Stimulated activated CD8-positive, alpha-beta memory T cell treated with anti-CD3 and anti-CD28 coated beads, Interleukin-2, amount 100 ng/mL, for 48 hours (primary cell): ENCODE results near the gene AGBL5.
A peak's percentile ranks its signal among the peaks of the same experiment; 100 is the strongest.

ENCODE experiments used
- DNase-seq, 2 donors: peaks; one replicate each; pipeline ENCODE4 v3.0.0-alpha.2; 2020; ENCODE audit warnings: low read depth in 2 of 2

Gene AGBL5, protein sequence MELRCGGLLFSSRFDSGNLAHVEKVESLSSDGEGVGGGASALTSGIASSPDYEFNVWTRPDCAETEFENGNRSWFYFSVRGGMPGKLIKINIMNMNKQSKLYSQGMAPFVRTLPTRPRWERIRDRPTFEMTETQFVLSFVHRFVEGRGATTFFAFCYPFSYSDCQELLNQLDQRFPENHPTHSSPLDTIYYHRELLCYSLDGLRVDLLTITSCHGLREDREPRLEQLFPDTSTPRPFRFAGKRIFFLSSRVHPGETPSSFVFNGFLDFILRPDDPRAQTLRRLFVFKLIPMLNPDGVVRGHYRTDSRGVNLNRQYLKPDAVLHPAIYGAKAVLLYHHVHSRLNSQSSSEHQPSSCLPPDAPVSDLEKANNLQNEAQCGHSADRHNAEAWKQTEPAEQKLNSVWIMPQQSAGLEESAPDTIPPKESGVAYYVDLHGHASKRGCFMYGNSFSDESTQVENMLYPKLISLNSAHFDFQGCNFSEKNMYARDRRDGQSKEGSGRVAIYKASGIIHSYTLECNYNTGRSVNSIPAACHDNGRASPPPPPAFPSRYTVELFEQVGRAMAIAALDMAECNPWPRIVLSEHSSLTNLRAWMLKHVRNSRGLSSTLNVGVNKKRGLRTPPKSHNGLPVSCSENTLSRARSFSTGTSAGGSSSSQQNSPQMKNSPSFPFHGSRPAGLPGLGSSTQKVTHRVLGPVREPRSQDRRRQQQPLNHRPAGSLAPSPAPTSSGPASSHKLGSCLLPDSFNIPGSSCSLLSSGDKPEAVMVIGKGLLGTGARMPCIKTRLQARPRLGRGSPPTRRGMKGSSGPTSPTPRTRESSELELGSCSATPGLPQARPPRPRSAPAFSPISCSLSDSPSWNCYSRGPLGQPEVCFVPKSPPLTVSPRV

DNA sequence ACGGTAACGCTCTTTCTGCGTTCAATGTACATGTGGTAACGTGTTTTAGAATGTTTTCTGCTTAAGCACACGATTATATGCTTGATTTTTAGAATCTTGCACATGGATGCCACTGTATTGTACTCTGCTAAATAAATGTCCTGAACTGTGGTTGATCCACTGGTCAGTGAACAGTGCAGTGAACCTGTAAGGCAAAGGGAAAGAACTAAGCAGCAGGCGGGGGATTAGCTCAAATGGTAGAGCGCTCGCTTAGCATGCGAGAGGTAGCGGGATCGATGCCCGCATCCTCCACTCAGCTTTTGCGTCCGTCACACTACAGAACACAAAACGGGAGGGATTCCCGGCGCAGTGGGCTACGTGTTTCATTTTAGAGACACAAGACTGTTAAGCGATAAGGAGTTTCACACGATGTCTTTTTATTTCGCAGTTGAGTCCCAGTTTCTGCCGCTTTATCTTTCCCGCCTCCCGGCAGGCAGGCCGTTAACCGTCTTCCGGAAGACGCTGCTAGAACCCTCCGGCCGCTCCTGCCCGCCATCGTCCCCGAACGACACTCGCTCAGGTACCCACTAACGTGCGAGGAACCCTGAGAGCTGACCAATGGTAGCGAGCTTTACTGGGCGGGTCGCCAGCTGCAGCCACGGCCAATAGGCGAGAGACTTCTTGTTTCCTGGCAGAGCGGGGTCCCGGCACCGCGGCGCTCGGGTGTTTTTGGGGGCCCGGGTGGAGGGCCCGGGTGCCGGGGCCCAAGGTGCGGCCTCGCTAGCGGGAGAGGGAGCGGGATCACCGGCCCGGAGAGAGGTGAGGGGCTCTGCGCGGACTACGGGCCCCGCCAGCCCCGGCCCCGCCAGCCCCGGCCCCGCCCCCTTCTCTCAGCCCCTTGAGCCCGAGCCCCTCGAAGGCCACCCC lies at the start of gene AGBL5:
Gene AGBL5 (plus strand): TSS at position 673 of the 906 bp plus-strand sequence. CDS start 1,291 bp downstream, outside the sequence.
- DNase-seq, result peak; percentile 82 to 92

DNA sequence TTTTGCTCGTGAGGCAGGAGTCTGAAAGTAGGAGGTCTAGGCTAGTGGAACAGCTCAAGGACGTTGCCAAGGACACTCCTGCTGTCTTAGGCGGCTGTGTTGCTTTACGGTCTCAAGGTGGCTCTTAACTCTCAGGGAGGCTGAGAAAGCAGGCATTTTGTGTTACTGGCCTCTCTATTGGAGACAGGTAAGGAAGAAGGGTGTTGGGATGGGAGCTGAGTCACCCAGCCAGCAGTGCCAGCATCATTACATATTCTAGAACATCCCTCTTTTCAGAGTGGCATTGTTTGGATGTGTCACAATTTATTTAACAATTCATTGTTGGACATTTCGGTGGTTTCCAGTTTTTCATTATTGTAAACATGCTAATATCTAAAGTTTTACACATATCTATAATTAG lies 49.5 kb upstream of the AGBL5 start:
- DNase-seq, result no peak

DNA sequence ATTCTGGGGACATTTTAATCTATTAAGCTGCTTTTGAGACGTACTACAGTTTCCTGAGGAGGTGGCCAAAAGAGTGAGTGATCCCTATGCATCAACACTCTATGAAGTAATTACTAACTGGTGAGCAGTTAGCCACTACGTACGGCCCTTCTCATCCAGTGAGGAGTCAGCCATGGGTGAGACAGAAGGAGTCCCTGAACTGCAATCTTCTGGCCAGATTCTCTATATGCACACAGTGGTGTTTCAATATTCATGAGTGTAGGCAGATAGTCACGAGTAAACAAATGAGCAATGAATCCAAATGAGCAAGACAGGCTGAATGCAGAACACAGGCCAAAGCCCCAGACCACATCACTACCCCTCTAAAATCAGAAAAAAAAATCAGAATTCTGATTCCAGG lies 48.5 kb upstream of the AGBL5 start:
- no peak for DNase-seq

DNA sequence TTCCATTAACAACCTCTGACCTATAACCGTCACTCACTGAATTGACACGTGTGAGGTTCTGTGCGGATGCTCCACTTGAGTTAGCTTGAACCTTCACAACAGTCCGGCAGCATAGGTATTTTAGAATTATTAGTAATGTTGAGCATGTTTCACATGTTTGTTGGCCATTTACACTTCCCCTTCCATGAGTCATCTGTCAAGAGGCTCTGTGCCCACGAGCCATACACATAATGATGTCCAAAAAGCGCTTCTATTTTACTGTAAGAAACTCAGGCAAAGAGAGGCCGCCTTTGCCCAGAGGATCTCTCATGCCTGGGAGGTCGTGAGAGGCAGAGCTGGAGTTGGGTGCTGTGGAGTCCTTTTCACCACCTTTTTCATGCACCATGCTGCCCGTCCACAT lies 47.6 kb upstream of the AGBL5 start:
- no peak for DNase-seq

DNA sequence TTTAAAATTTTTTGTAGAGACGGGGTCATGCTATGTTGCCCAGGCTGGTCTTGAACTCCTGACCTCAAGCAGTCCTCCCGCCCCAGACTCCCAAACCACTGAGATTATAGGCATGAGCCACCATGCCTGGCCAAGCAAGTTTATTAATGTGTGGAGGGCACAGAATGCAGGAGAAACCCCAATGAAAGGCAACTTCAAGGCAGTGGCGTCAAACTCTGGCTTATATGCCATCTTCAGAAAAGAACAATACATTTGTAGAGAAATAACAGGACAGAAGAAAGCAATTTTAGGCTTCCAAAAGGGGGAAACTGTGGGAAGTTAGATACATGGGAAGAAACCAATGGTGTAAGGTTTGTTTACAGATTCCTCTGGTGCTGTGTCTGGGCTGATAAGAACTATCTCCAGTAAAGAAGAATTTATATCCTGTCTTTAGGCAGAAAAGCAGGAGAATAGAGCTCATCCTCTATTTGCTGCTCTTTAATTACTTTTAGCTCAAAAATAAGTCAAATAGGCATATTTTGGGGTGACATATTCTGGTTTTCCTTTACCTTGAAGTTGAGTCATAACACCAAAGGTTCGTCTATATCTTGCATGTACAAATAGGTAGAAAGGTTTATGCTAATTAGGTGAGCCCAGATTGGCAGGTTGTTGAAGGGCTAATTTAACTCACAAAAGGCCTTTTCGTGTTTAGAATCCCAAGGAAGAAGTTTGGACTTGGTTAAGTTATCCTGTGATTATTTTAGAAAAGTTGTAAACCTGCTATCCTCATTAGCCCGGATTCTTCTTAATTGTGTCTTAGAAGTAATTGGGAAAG lies 44.7 kb upstream of the AGBL5 start:
- DNase-seq, result no peak

DNA sequence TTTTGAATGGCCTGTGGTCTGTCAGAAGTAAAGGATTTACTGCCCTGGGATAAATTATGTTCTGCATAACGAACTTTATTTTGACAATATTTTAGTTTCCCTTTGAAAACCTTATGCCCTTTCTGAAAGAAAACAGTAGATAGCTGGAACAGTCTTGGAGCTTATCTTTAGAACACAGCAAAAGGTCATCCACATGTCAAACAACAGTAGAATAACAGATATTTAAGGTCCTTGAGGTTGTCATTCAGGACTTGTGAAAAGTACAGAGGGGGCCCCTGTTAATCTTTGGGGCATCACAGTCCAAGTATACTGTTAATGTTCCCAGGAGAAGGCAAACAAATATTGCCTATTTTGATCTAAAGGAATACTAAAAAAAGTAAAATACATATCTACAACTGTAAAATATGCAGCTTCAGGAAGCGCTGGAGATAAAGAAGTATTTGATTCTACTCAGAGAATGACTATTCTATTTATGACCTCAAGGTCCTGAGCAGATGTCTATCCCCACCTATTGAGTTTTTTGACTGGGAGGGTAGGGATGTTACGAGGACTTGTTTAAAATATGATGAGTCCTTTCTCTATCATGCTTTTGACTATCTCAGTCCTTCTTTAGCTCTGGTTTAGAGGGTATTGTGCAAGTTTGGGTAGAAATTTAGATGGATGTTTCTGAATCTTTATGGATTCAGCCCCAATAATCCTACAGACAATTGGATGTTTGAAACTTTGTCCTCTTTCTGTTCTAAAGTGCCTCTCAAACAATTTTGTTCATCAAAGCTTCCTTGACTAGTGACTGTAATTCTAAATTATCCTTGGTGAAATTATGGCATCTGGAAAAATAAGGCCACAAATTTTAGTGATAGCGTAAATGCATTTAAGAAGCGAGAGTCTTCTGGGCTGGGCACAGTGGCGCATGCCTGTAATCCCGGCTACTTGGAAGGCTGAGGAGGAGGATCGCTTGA lies 43.8 kb upstream of the AGBL5 start:
- DNase-seq, result no peak

DNA sequence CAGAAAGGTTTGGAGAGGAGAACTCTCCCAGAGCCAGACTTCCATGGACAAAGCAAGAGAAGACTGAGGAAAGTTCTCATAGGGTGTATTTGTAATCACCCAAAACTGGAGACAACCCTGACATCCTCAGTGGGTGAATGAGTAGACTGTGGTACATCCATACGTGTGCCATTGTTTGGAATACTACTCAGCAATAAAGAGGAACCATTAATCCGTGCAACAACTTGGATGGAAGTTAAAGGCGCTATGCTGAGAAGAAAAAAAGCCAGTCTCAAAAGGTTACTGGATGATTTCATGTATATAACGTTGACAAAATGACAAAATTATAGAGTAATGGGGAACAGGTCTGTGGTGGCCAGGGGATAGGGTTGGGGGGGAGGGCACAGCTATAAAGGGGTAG lies 42.8 kb upstream of the AGBL5 start:
- no peak for DNase-seq

DNA sequence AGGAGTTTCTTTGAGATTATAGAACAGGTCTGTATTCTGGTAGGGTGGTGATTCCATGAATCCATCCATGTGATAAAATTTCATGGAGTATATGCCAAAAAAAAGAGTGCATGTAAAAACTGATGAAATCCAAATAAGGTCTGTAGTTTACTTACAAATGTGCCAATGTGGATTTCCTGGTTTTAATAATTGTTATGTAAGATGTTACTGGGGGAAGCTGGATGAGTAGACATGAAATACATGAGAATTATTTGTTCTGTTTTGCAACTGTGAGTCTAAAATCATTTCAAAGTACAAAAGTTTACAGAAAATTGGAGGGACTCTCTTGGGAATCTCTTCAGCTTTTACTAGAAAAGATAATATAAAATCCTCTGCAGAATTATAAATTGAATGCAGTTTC lies 42.4 kb upstream of the AGBL5 start:
- DNase-seq, result no peak

DNA sequence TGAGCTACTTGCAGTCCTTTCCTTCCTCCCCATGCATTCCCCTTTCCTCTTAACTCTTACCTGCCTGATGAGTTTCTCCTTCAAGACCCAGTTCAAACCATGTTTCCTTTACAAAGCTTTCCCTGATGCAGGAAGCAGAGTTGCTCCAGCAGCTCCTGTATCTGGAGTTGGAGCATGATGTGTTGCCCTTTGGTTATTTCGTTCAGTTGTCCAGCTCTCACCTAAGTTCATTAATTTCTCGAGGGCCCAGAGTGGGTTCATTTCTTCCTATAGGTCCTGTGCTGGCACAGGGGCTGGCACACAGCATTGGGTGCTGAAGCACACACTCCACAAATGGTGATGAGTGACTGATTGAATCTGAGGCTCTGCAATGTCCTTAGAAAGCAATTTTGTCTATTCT lies 41.8 kb upstream of the AGBL5 start:
- DNase-seq, result no peak

DNA sequence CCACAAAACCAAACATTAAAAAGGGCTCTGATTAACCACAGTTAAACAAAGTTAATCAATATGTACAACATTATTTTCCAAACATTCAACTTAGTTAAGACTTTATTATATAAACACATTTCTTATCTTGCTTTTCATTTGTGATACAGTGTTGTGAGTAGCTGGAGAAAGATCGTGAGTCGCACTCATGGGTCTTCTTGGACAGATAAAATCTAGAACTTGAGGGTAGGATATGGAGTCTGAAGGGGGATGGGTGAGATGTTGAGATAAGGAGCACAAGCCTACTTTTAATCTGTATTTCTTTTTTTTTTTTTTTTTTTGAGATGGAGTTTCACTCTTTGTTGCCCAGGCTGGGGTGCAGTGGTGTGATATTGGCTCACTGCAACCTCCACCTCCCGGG lies 41.3 kb upstream of the AGBL5 start:
- no peak for DNase-seq

DNA sequence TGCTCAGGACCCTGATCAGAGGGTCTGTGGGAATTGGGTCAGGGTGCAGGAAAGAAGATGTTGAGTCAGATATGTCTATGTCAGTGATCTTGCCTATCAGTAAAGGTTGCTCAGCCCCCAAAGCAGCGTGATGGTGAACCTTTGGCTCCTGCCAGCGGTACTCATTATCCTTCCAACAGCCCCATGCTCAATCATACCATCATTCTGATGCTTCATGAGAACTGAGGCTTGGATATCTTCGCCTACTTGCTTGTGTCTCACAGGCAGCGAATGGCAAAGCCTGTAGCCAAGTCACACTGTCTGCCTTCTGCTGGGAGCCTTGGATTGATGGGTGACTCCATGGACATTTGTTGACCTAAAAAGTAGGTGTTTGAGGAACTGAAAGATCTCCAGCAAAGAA lies 37.7 kb upstream of the AGBL5 start:
- DNase-seq, result no peak

DNA sequence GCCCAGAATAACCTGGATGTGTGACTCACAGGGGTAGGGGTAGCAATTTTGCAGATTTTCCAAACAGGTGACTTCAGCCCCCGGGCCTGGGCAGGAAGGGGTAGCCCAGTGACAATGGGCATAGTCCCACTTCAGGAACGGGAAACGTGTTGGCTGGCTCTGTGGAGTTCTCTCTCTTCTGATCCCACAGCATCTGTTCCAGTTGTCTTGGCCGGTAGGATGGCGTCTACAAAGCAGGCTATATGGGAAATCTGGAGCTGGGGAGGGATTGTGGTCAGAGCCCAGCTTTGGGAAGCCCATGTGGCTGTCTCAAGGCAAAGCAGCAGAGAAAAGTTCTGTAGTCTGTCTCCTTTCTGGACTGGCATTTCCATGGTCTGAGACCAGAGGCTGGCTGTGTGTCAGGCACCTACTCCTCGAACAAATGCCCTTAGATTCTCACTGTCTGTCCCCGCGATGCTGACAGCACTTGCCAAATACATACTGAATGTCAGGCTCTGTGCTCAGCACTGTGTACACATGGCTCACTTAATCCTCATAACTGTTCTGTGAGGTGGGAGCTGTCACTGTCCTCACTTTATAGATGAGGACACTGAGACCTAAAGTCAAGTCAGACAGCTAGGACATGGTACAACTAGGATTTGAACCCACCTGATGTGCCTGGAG lies 36.6 kb upstream of the AGBL5 start:
- no peak for DNase-seq

DNA sequence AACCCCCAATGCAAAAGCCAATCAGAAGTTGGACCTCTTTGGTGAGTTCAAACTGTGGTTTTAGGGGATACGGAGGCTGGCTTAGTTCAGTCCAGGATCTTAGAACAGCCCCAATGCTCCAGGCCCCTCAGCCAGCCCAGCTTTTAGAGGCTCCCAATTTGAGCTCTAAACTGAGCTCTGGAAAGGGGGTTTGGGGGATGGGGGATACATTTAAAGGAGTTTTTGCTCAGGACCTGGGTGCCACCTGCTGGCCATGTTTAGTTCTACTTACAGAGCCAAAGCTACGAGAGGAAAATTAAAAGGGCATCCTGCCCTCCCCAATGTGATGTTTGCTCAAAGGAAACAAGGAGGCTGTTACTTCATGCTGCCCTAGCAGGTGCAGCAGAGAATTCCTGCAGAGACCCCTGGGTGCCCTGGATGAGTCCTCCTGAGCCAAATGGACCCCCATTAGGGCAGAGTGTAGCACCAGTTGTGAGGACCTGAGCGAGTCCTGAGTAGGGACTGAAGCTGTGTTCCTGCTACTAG lies 34.6 kb upstream of the AGBL5 start:
- DNase-seq, result peak; percentile 21 to 30

DNA sequence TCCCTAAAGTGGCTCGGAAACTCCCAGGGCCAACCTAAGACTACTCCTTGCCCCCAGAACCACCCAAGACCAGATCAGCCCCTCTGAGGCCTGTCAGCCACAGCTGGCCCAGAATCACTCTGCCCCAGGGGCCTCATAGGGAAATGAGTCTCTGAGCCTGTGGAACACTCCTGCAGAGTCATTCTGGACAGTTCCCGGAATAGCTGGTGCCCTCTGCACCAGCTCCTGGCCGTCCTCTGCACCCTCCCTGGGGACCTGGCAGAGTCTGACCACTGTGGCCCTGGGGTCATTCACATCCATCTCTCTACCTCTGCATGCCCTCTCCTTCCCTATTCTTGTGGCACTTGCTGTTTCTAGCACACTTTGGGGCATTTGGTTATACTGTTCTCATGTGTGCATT lies 33.3 kb upstream of the AGBL5 start:
- no peak for DNase-seq

DNA sequence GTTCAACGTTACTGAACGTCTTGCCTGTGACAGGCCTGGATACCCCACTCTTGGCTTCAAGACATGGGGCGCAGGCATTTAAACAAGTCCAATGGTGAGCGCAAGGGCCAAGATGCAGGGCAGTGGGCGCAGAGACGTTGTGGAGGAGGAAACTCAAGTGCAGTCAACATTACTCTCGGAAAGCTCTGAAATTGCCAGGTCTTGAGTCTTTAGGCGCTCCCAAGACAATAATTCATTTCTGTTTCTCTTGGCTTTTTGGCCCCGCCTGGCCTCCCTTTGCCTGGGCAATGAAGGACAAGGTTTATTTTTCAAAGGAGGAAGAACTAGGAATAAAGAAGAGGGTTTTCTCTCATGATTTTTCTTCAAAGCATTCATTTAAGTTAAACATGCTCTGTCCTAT lies 32.0 kb upstream of the AGBL5 start:
- no peak for DNase-seq

DNA sequence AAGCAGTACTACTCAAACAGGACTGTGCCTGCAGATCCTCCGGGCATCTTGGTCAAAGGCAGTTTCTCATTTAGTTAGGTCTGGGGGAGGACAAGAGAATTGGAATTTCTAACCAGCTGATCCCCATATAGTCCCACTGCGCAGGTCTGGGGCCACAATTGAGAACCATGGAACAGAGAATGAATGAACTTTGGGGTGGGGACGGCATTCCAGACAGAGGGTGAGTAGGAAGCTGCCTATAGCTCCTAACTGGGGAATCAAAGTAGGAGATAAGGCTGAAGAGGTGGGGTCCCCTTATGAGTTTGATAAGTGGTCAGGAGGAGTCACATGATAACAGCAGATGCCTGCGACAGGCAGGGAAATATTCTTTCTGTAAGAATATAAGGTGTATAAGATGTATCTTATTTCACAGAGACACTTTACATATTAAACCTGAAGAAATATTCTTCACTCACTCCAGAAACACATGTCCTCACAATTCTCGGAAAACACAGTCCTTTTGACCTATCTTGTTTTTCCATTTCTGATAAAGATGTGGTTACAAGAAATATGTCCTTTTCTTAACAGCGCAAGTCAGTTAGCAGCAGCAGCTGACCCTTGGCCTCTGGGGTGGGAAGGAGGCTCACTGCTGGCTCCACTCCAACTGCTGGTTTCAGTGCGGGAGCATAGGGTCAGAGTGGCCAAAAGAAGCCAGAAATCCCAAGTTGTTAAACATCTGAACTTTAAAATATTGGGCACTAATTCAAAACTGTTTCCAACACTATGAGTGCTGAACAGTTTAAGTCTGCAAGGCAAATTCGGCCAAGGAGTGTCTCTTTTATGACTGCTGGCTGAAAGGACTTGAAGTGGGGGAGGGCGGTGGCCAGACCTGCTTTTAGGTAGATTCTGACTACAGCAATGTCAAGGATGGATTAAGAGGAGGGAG lies 31.3 kb upstream of the AGBL5 start:
- DNase-seq, result no peak

DNA sequence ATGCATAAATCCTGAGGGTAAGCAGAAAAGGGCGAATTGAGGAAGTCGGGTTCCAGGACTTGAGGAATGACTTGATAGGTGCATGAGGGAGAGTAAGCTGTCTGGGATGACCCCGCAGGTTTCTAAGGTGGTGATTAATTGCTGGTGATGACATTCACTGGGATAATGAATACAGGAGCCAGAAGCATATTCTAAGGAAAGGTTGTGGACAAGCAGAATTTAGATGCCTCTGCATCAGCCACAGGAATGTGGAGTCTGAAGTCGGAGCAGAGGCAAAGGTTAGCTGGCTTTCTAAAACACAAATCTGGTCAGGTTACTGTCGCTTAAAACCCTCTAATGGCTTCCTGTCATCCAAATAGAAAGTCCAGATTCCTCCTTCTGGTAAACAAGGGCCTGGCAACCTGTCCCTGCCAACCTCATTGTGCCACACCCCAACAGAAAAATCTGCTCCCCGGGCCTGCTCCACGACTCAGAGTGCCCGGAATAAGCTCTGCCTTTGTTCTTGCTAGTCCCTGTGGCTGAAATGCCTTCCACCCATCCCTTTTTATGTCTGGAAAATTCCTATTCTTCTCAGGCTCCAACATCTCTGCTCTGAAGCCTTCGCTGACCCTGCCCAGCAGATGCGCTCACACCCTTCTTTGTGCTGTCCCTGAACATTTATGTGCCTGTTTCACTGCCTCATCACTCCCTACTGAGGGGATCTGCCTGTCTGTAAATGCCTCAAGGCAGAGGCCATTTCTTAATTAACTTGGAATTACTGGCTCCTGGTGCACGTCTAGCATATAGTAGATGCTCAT lies 30.0 kb upstream of the AGBL5 start:
- DNase-seq, result no peak
